Endothelial cell of umbilical vein (primary cell): Measurements from ENCODE around the gene SUSD2.

Source experiments
- CTCF ChIP-seq, 2 donors: IDR thresholded peaks; 1 replicate in 1 of 2; 2 replicates in 1 of 2; pipeline ENCODE4 v1.5.1; 2011; ENCODE audit warnings: low read length in 2 of 2, mild to moderate bottlenecking in 2 of 2, moderate library complexity in 2 of 2, control low read depth in 1 of 2, inconsistent platforms in 1 of 2, low read depth in 1 of 2; ENCODE audit not compliant: insufficient read depth in 1 of 2; ENCODE audit errors: extremely low read depth in 1 of 2
- EZH2 ChIP-seq: IDR thresholded peaks from 2 replicates; pipeline ENCODE4 v1.6.1; 2012; ENCODE audit warnings: borderline replicate concordance, low read depth, mild to moderate bottlenecking, moderate library complexity, low read length, inconsistent platforms; ENCODE audit not compliant: severe bottlenecking
- JUN ChIP-seq: IDR thresholded peaks from 2 replicates; pipeline ENCODE4 v1.6.1; 2011; ENCODE audit warnings: borderline replicate concordance, low read depth; ENCODE audit not compliant: insufficient read length, insufficient read depth
- MAX ChIP-seq: IDR thresholded peaks from 2 replicates; pipeline ENCODE4 v1.6.1; 2011; ENCODE audit not compliant: insufficient read depth, insufficient read length
- POLR2A ChIP-seq: IDR thresholded peaks from 2 replicates; pipeline ENCODE4 v1.6.1; 2012; ENCODE audit warnings: low read depth, mild to moderate bottlenecking, control low read depth, low read length
- POLR2AphosphoS5 ChIP-seq: IDR thresholded peaks from 2 replicates; pipeline ENCODE4 v1.6.1; 2012; ENCODE audit warnings: low read depth, mild to moderate bottlenecking, control low read depth, low read length, moderate library complexity; ENCODE audit not compliant: insufficient read depth

GRCh38 chr22:24180316-24181087, 785 bp upstream of the SUSD2 start:
- TF ChIP-seq EZH2 (no peak), MAX (no peak), CTCF (IDR thresholded peaks at IDR 0.05; ENCODE audit: extremely low read depth in 1 of 2, insufficient read depth in 1 of 2, low read depth in 1 of 2, low read length in 2 of 2) (no peak), POLR2A (no peak), POLR2AphosphoS5 (no peak), JUN (no peak)
